HL-60 (cell line): ENCODE results near the gene MSI2.

ENCODE experiments used
- DNase-seq, 2 experiments: peaks; one replicate each; pipeline ENCODE4 v3.0.0-alpha.2; 2010 to 2020; ENCODE audit warnings: low read depth in 1 of 2, low spot score in 1 of 2
- H3K27ac ChIP-seq: fragments of 250-450 bp; sonication (Bioruptor Pico); replicated peaks from 2 replicates; pipeline ENCODE4 v1.5.1; 2020; ENCODE audit warnings: mild to moderate bottlenecking, moderate library complexity
- H3K27me3 ChIP-seq: fragments of 250-450 bp; sonication (Bioruptor Pico); 2 replicates; pipeline ENCODE4 v1.5.1; 2021; ENCODE audit warnings: mild to moderate bottlenecking, moderate library complexity; ENCODE audit not compliant: insufficient read depth, poor library complexity, severe bottlenecking
- H3K4me3 ChIP-seq: replicated peaks from 2 replicates; pipeline ENCODE4 v1.5.1; 2011; ENCODE audit warnings: mild to moderate bottlenecking, control low read depth, low read length; ENCODE audit not compliant: insufficient read depth
- GABPA ChIP-seq: IDR thresholded peaks from 2 replicates; pipeline ENCODE4 v1.6.1; 2012; ENCODE audit warnings: low read depth
- POLR2AphosphoS5 ChIP-seq: IDR thresholded peaks from 2 replicates; pipeline ENCODE4 v1.6.1; 2012; ENCODE audit warnings: low read depth
- SPI1 ChIP-seq: IDR thresholded peaks from 2 replicates; pipeline ENCODE4 v1.6.1; 2012; ENCODE audit warnings: low read depth, mild to moderate bottlenecking, borderline replicate concordance
- TF ChIP-seq, protein P1 (sequence below): IDR thresholded peaks from one replicate; pipeline ENCODE4 v1.5.1; 2011; ENCODE audit warnings: low read length, control low read depth, inconsistent platforms; ENCODE audit not compliant: insufficient read depth
- TF ChIP-seq, protein P2 (sequence below): IDR thresholded peaks from 2 replicates; pipeline ENCODE4 v1.6.1; 2012; ENCODE audit warnings: low read depth; ENCODE audit not compliant: insufficient replicate concordance

Gene MSI2

DNA sequence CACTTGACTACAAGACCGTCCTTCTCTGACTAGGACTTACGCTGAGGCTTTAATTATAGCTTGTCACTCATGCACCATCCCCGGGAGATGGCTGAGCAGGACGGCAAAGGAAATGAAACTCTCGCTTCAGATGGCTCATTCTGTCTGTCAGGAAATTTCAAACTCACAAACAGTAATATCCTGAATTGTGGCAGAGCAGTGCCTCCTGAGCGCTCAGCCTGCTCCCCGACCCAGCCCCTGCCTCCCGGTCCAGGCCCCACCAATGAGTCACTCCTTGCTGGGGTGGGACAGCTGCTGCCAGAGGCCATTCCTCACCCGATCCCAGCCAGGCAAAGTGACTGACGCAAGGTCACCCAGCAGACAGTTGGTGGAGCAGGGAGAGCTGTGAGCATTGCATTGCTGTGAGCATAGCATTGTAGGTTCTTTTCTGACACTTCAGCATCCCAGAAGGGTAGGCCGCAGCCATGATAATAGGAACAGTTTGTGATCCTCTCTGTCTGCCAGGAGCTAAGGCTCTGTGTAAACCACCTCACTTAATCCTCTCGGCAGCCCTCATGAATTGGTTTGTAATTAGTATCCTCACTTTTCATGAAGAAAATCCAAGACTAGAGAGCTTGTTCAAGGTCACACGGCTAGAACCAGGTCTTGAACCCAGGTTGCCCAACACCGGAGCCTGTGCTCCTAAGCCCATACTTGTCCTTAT is 467.9 kb downstream of the MSI2 start:
- H3K27me3 ChIP-seq = no peaks in the 10 kb centered on the region
- DNase-seq = no peak
- H3K4me3 ChIP-seq = no peak overlapping the region

DNA sequence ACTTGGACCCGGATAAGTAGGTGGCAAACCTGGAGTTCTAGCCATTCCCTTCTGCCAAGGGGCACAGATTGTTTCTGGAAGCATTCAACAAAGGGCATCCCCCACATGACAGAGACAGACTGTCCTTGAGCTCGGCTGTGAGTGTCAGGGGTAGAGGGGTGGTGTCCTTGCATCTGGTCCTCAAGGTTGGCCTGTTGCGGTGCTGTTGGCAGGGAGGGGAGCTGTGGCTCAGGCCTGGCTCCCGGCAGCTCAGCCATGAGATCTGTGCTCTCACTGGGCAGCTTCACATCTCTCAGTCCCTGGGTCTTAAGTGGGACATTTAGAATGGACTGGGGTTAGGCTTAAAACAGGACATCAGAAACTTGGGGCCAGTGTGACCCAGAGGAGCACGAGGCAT is 468.4 kb downstream of the MSI2 start:
- Histone ChIP-seq H3K4me3 (no peak overlapping the region), H3K27ac (no peak overlapping the region), H3K27me3 (no peaks in the 10 kb centered on the region)
- no peak for DNase-seq
- TF ChIP-seq POLR2AphosphoS5 = no peak
- no peak for TF ChIP-seq SPI1
- TF ChIP-seq, protein P1, sequence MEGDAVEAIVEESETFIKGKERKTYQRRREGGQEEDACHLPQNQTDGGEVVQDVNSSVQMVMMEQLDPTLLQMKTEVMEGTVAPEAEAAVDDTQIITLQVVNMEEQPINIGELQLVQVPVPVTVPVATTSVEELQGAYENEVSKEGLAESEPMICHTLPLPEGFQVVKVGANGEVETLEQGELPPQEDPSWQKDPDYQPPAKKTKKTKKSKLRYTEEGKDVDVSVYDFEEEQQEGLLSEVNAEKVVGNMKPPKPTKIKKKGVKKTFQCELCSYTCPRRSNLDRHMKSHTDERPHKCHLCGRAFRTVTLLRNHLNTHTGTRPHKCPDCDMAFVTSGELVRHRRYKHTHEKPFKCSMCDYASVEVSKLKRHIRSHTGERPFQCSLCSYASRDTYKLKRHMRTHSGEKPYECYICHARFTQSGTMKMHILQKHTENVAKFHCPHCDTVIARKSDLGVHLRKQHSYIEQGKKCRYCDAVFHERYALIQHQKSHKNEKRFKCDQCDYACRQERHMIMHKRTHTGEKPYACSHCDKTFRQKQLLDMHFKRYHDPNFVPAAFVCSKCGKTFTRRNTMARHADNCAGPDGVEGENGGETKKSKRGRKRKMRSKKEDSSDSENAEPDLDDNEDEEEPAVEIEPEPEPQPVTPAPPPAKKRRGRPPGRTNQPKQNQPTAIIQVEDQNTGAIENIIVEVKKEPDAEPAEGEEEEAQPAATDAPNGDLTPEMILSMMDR = no peak
- no peak for TF ChIP-seq GABPA
- TF ChIP-seq, protein P2, sequence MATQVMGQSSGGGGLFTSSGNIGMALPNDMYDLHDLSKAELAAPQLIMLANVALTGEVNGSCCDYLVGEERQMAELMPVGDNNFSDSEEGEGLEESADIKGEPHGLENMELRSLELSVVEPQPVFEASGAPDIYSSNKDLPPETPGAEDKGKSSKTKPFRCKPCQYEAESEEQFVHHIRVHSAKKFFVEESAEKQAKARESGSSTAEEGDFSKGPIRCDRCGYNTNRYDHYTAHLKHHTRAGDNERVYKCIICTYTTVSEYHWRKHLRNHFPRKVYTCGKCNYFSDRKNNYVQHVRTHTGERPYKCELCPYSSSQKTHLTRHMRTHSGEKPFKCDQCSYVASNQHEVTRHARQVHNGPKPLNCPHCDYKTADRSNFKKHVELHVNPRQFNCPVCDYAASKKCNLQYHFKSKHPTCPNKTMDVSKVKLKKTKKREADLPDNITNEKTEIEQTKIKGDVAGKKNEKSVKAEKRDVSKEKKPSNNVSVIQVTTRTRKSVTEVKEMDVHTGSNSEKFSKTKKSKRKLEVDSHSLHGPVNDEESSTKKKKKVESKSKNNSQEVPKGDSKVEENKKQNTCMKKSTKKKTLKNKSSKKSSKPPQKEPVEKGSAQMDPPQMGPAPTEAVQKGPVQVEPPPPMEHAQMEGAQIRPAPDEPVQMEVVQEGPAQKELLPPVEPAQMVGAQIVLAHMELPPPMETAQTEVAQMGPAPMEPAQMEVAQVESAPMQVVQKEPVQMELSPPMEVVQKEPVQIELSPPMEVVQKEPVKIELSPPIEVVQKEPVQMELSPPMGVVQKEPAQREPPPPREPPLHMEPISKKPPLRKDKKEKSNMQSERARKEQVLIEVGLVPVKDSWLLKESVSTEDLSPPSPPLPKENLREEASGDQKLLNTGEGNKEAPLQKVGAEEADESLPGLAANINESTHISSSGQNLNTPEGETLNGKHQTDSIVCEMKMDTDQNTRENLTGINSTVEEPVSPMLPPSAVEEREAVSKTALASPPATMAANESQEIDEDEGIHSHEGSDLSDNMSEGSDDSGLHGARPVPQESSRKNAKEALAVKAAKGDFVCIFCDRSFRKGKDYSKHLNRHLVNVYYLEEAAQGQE = no peak

More for the DNA sequence above, 467.9 kb downstream of the MSI2 start:
- no peak for TF ChIP-seq POLR2AphosphoS5
- TF ChIP-seq GABPA = no peak
- TF ChIP-seq, protein P2 = no peak
- no peak for TF ChIP-seq SPI1
- TF ChIP-seq, protein P1 = no peak
- H3K27ac ChIP-seq = no peak overlapping the region

DNA sequence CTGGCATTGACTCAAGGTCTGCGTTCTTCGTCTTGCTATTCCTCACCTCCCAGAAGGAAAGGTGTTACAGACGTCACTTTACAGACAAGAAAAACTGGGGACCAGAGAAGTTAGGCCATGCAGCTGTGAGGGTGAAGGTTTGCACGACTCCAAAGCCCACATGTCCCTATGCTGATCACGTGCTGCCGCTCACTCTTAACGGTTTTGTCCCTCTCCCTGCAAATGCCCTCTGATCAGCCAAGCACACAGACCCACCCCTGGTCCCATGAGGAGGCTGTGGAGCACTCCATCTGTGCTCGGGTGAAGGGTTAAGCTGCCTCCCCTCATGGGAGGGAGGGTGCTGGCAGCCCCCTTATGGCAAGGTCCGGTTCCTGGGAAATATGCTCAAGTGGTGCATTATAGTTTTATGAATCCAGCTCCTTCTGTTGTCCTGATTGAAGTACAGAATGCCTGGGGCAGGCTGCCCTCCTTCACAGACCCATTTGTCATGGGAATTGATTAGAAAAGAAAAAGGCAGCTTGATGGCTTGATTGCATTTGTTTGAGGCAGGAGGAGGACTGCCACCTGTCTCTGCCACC is 470.0 kb downstream of the MSI2 start:
- TF ChIP-seq, protein P2 = no peak
- TF ChIP-seq SPI1 = no peak
- TF ChIP-seq, protein P1 = no peak
- no peak for TF ChIP-seq POLR2AphosphoS5
- no peak for TF ChIP-seq GABPA
- DNase-seq = no peak
- no peaks in the 10 kb centered on the region for H3K27me3 ChIP-seq
- no peak overlapping the region for H3K27ac ChIP-seq
- H3K4me3 ChIP-seq = no peak overlapping the region
